HG02943 (cell line): ENCODE data around the gene EVC.

Experiments
- ATAC-seq: cut with Tn5 transposase; IDR thresholded peaks from one replicate; pipeline ENCODE4 v1.9.1; 2021; ENCODE audit warnings: mild to moderate bottlenecking, low read depth, moderate library complexity; ENCODE audit not compliant: unreplicated experiment

Gene EVC

DNA sequence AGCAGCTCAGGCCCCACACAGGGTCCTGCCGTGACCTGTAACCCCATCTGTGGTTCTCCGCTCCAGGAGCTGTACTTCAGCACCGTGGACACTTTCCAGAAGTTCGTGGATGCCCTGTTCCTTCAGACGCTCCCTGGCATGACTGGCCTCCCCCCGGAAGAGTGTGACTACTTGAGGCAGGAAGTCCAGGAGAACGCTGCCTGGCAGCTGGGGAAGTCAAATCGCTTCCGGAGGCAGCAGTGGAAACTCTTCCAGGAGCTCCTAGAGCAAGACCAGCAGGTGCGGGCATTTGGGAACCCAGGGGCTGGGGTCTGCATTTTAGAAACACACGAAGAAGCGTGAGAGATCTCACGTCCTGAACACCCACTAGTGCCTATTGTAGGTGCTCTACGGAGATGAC lies 72.5 kb downstream of the EVC start:
- ATAC-seq = no peak

DNA sequence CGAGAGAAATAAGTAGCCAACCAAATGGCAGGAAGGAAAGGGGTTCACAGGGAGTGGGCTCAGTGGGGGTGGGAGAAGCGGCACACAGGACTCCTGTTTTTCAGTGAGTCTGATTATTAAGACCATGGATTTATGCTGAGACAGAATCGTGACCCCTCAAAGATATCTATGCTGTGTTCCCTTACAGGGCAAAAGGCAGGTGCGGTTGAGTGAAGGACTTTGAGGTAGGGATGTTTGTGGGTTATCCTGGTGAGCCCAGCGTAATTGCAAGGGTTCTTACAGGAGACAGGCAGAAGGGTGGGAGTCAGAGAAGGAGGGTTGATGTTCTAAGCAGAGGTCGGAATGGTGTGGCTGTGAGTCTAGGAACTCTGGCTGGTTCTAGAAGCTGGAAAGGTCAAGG lies 73.0 kb downstream of the EVC start:
- no peak for ATAC-seq

DNA sequence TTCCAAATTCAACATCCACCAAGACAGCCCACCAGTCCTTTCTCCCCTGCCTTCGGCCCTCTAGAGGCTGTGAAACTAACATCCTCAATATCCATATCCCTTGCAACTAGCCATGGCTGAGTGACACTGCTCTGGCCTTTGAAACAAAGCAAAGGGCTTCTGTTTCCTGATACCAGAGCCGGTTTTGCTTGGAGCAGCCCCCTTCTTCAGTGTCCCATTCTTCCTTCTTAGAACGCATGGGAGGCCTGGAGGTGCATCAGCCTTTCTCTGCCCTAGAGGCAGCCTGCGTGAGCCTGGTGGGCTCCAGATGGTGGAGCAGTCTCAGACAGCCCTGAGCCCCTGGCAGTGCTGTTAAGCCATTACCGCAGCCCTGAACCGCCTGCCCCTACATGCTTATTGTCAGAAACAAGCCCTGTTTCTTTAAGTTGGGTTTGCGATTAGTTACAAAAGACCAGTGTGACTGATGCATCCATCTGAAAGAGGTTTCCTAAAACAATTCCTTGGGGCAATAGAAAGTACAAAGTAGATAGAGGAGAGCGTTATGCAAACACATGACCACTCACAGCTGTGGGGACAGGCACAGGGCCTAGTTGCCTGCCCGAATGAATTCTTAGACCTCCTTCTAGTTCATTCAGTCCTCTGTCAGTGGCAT lies 74.1 kb downstream of the EVC start:
- ATAC-seq = no peak

DNA sequence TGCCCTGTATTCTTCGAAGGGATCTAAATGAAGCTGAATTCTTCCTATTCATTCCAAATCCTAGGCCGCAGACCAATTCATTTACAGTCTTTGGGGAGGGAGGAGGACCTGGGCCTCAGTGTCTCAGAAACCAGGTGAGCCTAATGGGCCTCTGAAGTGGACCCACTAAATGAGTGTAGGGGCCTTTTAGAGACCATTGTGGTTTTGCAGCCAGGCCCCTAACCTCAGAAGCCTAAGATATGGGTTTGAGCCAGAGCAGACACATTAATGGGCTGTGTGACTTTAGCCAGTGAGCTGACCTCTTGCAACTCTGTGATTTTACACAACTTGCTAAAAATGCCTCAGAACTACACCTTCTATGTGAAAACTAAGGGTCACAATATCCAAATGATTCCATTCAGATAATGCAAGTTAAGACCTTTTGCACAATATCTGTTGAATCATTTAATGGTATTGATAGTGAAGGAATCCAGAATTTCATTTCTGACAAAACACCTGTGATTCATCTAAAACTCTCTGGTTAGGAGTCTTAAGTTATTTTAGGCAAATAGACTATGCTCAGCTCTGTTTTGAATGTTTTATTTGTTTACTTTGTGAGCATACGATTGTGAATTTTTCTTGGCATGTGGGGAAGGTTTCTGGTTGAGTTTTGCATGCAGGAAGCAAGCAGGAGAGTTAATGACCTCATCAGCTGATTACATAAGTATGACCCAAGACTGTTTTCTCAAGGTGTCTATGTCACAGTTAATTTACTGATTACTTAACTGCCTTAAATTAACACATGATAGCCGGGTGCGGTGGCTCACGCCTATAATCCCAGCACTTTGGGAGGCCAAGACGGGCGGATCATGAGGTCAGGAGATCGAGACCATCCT lies 75.0 kb downstream of the EVC start:
- ATAC-seq = no peak

DNA sequence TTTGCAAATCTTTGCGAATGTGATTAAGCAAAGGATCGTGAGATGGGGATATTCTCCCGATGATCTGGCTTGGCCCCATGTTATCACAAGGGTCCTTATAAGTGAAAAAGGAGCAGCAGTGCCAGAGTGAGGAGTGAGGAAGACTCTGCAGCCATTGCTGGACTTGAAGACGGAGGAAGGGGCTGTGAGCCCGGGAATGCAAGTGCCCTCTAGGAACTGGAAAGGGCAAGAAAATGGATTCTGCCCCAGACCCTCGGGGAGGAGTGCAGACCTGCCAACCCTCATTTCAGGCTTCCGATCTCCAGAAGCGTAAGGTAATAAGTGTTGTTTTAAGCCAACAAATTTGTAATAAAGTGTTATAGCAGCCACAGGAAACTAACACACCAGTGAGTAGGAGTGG lies 76.3 kb downstream of the EVC start:
- ATAC-seq = no peak

DNA sequence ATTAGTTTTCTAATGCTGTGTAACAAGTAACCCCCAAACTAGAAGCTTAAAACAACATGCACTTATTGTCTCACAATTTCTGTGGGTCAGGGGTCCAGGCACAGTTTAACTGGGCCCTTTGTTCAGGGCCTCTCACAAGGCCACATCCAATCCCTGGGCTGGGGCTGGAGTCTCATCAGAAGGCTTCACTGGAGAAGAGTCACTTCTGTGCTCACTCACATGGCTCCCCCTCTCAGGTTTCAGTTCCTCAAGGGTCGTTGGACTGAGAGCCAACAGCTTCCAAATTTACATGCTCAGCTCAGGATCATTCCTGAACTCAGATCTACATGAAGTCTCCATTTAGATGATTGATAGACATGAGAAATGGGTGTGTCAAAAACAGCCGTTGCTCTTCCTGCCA lies 77.1 kb downstream of the EVC start:
- no peak for ATAC-seq

DNA sequence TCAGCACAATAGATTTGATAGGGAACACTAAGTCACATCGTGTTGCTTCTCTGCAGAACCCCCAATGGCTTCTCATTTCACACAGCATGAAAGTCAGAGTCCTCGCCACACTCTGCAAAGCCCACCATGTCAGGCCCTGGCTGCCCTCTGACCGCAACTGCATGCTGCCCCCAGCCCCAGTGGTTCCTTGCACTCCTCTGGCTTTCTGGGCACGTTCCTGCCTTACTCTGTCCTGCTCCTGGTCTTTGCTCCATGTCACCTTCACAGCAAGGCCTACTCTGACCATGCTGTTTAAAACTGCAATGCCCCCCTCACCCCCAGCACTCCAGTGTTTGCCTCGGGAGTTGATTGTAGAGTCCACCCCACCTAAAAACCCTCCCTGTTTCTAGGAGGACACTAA lies 78.1 kb downstream of the EVC start:
- ATAC-seq = no peak

DNA sequence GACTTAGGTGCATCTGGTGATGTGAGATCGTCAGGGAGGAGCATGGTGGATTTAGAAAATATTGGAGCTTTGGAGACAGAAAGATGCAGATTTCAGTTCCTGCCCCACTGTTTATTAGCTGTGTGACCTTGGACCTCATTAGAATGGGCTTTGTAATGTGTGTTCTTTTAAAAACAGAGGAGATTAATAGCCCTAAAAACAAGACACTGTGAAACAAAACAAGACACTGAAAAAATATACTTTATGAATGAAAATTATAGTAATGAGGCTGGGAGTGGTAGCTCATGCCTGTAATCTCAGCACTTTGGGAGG lies 79.5 kb downstream of the EVC start:
- no peak for ATAC-seq

DNA sequence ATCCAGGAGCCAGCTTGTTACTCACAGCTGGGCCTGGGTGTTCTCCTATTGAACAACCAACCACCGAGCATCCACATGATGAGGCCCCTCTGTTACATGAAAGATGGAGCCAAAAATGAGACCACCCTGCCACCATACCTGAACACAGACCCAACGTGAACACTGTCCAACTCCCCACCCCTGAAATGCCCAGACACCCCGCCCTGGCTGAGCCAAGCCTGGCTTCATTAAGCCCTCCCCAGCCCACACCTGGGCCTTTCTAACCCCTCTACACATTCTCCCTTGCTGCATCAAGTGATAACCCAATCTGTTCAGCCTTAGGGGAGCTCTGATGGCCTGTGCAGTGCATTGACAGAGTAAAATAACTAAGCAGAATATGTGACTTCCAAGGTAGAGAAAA lies 80.7 kb downstream of the EVC start:
- no peak for ATAC-seq

DNA sequence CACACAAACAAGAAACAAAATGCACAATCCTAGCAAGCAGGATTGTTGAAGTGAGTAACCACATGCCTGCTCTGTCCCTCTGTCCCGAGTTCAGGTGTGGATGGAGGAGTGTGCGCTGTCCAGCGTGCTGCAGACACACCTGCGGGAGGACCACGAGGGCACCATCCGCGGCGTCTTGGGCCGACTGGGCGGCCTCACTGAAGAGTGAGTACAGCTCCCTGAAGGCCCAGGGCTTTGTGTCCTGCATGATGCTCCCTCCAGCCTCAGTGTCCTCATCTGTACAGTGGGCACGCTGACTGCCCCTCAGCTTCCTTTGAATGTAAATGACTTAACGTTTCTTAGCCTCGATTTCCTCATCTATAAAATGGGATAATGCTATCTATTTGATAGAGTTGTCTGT lies 82.5 kb downstream of the EVC start:
- no peak for ATAC-seq

DNA sequence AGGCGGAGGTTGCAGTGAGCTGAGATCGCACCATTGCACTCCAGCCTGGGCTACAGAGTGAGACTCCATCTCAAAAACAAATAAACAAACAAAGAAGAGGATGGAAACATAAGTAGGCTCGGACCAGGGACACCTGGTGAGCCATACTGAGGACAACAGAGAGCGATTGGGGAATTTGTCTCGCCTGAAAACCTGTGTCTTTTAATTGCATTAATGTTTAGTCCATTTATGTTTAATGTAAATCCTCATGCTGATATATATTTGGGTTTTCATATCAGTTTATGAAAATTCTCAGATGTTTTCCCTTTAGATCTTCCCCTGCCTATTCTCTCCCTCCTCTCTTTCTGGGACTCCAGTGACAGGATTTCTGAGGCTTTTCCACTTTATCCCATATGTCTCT lies 84.6 kb downstream of the EVC start:
- ATAC-seq = no peak

DNA sequence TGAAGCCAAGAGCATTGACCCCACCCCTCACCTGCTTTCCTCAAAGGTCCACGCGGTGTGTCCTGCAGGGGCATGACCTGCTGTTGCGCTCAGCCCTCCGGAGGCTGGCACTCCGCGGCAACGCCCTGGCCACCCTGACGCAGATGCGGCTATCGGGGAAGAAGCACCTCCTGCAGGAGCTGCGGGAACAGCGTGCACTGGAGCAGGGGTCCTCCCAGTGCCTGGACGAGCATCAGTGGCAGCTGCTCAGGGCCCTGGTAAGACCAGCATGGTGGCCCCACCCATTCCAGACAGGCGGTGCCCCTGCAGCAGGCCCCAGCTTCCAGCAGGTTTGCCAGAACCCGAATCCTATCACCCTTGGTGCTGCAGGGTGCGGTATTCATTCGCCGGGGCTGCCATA lies 86.0 kb downstream of the EVC start:
- no peak for ATAC-seq

DNA sequence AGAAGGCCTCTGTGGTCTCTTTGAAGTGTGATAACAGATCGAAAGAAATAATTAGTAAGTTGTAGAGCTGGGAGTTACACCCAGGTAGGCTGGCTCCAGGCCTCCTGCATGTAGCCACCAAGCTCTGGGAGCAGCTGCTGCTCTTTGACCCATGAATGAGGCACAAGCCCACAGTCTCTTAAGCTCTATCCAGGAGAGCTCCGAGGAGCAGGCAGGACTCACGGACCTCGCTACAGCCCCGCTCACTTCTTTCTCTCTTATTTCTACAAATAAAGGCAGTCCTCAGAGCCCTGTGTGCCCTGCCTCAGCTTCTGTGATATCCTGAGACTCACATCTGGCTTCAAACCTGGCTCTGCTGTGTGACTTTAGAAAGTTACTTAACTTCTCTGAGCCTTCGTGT lies 86.9 kb downstream of the EVC start:
- no peak for ATAC-seq

DNA sequence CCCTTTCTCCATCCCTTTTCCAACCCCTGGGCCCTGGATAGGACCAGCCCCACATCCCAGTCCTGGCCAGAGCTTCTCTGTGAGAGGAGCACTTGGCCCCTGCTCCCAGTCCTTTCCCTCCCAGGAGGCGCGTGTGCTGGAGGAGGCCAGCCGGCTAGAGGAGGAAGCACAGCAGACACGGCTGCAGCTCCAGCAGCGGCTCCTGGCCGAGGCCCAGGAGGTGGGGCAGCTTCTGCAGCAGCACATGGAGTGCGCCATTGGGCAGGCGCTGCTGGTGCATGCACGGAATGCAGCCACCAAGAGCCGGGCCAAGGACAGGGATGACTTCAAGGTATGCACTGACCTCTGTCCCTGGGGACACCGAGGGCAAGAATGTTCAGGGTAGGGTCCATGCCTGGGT lies 87.5 kb downstream of the EVC start:
- no peak for ATAC-seq

DNA sequence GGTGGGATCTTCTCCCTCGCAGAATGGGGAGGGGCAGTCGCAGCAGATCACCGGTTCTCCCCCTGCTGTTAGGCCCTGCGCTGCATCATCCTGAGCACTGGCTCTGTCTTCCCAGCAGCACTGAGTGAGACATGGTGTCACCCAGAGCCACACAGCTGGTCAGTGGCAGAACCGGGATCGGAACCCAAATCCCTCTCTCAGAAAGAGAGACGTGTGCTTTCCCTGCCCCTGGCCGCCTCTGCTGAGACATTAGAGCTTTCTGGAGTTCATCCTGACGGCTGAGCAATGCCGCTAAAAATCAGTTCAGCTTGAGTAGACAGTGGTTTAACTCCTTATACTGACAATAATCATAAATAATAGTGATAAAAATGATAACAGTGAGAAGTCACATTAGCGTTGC lies 87.9 kb downstream of the EVC start:
- no peak for ATAC-seq

DNA sequence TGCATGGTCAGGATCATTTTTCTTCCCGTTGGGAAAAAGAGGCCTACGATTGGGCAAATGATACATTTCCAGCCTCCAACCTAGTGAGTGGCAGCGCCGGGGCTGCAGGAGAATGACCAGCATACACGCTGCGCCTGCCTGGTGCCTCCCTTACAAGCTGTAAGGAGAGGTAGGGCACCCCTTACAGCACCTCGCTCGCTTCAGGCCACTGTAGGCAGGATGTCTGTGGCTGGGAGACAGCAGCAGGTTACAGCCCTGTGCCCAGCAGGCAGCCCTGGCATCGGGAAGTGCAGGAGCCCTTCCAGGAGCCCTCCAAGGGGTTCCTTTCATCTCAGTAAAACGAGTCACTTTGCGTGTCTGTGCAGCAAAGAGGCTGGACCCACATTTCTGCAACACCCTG lies 88.4 kb downstream of the EVC start:
- no peak for ATAC-seq

DNA sequence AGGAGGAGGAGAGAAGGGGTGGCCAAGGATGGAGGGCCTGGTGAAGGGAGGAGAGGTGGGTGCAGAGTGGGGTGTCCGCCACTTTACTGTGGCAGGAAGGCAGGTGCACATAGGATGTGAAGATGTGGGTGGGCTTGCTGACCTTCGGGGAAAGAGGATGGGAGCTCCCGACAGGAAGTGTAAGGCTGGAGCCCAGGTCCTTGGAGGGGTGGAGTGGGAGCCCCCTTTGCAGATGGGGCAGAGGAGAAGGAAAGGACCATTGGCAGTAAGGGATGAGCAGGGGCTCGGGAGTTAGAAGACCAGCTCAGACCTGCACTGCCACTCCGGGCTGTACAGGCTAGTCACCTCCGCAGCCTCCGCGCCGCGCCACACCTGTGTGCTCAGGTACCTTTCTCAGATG lies 89.5 kb downstream of the EVC start:
- ATAC-seq = no peak

DNA sequence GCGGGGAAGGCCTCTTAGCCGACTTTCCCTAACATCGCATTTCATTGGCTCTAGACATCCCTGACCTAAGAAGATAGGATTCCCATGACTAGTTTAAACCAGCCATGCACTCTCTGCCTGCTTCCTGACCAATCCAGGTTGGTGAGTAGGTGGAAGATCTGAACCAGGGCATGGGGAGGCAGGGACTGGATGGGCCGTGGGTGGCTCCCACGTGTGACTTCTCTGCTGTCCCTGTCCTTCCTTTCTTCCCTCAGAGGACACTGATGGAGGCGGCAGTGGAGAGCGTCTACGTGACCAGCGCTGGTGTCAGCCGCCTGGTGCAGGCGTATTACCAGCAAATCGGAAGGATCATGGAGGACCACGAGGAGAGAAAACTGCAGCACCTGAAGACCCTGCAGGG lies 90.7 kb downstream of the EVC start:
- ATAC-seq = no peak

DNA sequence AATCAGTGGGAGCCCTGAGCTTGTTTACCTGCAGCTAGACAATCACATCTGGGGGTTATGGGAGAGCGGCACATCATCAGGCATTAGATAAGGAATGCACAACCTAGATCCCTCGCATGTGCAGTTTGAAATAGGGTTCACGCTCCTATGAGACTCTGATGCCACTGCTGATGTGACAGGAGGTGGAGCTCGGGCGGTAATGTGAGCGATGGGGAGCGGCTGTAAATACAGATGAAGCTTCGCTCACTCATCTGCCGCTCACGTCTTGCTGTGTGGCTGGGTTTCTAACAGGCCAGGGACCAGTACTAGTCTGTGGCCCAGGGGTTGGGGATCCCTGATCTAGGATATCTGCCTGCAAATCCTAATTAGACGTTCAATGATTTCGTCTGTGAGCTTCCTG lies 91.6 kb downstream of the EVC start:
- ATAC-seq = no peak

DNA sequence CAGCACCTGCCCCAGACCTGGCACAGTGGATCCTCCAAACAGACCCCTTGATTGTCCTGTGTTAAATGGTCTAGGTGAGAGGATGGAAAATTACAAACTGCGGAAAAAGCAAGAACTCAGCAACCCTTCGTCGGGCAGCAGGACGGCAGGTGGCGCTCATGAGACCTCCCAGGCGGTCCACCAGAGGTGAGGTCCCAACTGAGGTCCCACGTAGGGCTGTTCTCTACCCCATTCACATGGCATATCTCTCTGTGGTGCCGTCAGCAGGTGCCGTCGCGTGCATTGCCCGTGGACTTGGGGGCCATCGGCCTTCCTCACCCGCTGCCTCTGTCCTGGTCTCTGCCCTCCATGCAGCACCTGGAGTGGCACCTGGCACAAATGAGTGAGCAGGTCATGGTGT lies 93.7 kb downstream of the EVC start:
- ATAC-seq = no peak

DNA sequence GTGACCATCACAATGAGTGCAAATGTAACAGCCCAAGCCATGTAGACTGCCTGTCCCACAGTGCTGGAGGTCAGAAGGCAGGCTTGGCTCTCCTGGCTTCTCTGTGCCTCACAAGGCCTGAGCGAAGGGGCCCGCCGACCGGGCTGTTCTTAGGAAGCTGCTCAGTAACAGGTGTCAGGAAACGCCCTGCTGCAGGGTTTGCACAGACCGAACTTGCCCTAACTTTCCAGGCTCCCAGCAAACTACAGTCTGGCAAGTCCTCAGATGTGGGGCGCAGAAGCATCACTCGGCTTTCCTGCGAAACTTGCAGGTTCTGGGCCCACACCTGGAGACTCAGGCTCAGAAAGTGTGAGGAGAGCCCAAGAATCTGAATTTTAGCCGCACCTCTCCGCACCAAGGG lies 94.3 kb downstream of the EVC start:
- no peak for ATAC-seq

DNA sequence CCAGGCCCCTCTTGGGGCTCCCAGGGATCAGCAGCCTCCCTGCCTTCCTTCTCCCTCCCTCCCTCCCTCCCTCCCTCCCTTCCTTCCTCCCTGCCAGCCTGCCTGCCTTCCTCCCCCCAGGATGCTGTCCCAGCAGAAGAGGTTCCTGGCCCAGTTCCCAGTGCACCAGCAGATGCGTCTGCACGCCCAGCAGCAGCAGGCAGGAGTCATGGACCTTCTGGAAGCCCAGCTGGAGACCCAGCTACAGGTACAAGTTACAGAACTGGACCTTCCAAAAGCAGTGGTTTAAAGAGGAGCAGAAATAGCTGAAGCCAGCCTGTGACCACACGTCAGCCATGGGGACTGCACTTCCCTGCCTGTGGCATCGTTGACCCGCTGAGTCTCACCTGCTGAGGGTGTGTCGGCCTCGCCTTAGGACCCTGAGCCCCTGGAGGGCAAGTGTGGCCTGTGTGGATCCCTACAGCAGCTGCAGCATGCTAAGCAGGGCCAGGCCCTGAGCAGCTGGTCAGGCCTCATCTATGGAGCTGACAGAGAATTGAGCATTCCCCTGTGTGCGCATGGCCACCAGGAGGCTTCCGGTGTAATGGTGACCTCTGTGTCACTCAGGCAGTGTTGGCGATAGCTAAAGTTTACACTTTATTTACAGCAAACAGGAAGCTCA lies 97.2 kb downstream of the EVC start:
- ATAC-seq = no peak
